NCI-H1105 (cell line): ENCODE measurements around the gene SF3A1.

Experiments
- DNase-seq: peaks from one replicate; lab custom pipeline; 2025; lab: John Stamatoyannopoulos, UW

Gene SF3A1

DNA sequence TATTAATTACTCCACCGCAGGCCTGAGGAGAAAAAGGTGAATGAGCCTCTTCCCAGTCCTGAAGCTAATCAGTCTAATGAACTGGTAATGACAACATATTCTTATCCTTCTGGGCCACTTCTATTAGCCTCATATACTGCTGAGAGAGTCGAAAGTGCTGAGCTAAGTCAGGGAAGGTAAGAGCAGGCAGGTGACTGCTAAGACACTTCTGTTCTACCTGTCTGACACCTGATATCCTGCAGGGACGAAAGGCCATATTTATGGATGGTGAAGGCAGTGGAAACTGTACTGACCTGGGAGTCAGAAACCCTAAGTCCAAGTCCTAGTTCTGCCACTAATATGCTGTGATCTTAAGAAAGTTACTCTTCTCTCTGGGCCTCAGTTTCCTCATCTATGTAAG lies 33.4 kb downstream of the SF3A1 start:
- DNase-seq = no peak

DNA sequence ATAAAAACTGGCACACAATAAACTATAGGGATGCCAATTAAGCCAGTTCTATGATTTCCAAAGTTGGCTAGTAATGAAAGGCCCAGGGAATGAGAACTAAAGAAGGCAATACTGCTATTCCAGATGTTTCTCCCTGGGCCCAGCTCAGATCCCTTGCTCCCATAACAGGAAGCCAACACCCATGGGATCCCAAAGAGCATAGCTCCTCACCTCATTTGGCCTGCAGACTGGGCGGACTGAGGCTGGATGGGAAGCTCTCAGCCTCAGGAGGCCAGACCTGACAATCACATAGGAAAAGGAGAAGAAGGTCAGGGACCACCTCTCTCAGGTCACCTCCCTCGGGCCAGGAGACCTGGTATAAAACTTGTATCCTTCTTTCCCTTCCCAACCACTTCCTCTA lies 35.2 kb downstream of the SF3A1 start:
- DNase-seq = no peak

DNA sequence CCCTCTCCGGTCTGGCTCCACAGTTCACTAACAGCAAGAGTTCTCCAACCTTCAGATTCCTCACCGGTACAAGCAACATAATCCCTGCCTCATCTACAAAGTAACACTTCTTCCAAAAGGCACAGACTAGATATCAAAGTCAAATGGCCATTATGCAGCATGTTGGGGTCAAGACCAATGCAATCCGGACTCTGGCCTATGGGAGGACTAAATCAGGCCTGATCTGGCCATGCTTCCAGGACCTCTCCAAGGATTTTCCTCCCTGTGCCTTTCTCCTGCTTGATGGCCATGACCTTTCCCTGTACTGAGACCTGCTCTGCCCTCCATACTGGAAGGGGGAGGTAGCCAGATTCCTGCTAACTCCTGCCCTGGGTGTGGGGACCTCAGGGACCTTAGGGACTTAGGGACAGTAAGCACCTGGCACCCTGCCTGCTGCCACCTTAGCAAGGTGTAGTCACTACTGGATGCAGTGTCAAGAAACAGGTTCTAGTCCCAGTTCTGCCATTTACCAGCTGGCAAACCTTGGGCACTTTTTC lies 36.6 kb downstream of the SF3A1 start:
- DNase-seq = no peak

DNA sequence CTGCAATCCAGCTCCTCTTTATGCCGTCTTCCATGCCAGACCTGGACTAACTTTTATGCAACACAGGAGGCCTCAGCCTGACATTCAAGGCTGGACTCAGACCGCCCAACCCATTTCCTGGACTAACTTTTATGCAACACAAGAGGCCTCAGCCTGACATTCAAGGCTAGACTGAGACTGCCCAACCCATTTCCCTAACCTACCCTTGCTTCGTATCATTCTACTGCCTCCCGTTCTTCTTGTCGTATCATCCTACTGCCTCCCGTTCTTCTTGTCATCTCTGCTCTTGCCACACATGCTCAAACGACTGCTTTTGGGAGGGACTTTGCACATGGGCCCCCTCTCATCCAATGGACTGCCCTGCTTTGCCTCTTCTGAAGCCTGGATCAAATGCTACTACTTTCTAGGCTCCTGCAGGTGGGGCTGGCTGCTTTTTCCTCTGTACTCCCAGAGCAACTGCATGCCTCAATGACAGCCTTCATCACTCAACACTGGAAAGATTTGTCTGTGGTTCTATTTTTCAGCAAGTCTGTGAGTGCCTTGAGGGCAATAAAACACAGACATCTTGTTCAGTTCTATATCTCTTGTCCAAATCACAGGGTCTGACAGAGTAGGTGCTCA lies 37.8 kb downstream of the SF3A1 start:
- no peak for DNase-seq

DNA sequence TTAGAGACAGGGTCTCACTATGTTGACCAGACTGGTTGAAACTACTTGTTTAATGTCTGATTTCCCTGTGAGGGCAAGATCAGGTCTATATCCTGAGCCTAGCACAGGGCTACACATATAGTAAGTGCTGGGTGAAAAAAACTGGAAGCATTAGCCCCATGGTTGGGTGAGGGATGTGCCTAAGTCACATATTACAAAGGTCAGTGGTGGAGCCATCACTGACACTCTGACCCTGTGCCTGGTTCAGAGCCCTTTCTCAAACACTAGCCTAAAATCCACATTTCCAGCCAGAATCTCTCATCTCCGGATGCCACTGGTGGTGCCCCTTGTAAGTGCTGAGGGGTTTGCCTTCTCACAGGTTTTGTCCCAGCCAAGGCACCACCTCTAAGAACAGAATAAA lies 38.9 kb downstream of the SF3A1 start:
- no peak for DNase-seq

DNA sequence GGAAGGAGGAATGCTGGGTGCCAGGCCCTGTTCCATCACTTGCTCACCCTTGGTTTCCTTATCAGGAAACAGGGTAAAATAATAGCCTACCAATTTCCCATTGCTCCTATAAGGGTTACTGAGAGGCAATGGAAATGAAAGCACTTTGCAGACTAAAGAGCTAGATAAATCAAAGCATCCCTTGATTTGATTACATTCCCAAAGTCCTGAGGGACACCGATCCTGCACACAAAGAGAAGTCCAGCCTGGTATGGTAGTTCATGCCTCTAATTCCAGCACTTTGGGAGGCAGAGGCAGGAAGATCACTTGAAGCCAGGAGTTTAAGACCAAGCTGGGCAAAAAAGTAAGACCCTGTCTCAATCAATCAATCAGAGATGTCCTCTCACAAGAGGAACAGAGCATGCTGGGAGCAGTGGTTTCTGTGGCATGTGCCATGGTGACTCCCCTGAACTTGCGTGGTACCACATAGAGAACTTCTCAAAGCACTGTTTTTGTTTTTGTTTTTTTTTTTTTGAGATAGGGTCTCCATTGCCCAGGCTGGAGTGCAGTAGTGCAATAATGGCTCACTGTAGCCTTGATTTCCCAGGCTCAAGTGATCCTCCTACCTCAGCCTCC lies 40.6 kb downstream of the SF3A1 start:
- no peak for DNase-seq

DNA sequence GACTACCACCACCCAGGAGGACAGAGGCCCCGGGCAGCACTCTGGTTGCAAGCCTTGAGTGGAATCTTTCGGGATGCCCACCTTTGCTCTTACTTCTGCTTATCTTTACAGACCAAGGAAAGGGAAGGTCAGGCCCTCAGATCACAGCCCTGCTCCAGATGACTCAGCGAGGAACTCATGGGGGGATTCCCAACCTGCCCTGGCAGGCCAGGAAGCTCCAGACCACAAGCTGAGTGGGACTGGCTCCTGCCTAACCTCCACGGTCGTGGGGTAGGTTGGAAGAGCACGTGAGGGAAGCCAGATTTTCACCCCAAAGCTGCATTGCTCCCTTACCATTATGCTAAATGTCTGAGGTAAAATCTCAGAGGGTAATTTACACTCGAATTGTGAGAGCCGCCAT lies 41.8 kb downstream of the SF3A1 start:
- no peak for DNase-seq

DNA sequence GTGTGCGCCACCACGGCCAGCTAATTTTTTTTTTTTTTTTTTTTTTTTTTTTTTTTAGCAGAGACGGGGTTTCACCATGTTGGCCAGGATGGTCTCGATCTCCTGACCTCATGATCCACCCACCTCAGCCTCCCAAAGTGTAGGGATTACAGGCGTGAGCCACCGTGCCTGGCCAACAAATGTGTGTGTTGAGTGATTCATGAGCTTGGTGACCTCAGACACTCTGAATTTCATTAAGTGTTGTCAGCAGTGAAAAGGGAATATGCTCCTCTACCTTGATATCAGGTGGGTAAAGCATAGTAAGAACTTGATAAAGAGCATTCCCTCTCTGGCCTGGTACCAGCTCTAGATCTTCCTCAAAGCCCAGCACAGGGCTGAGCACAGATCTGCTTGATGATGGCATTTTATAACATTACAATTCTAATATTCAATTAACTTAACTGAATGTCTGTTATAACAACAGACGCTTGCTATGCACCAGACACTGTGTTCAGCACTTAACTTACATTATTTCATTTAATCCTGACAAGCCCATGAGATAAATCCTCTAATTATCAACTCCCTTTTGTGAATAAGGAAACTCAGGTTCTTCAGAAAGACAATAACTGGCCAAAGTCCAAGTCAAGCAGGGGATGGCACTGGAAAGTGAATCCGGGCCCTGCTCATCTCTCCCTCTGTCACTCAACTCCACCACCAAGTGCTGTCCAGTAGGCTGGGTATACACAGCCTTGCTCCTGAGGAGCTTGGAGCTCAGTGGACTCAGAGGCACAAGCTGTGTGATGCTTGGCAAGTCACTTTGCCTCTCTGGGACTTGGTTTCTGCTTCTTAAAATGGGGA lies 42.9 kb downstream of the SF3A1 start:
- DNase-seq = no peak

DNA sequence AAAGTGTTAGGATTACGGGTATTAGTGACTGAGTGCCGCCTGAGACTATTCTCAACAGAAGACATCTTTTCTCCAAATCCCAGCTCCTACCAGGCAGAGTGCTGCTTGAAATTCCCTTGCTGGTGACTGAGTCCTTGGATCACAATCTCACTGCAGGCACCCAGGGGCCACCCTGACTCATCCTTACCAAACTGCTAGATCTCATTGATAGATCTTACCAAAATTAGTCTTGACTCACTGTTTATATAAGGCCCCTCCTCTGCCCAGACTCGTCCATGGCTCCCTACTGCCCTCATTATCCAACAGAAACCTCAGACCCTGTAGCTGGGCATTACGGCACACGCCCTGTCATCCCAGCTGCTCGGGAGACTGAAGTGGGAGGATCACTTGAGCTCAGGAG lies 44.6 kb downstream of the SF3A1 start:
- no peak for DNase-seq

DNA sequence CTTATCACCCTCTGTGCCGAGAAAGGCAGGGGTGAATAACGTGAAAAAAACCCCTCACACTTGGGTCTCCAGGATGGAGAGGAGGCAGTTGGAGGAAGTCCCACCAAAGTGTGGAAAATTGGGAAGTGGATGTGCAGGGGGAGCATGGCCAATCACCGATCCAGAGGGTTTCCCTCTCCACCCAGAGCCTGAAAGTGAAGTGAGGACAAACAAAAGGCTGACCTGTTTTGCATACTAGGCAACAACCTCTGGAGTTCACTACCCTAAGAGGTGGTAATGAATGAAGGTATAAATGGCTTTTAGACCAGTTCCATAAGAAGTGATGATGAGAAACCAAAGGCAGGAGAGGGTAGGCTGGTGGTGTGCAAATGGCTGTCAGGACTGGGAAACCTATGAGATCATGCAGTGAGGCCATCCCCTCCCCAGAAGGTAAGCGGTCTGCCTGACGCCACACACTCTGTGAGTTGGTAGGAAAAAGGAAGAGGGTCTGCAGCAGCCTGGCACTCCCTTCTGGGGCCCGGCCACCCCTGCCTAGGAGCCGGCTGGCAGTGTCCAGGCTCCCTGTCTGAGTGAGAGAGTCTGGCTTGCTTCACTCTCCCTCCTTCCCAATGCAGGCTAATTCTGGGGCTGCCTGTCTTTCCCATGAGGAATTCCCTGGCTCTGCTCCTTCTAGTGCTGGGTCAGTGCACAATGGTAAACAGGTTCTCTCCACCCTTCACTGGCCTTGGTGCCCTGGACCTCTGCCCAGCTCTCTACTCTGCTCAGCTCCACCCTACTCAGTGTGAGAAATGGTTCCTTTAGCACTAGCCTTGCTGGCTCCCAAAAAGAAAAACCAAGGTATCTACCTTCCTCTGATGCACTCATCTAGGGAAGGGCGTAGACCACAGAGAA lies 45.6 kb downstream of the SF3A1 start:
- DNase-seq = no peak

DNA sequence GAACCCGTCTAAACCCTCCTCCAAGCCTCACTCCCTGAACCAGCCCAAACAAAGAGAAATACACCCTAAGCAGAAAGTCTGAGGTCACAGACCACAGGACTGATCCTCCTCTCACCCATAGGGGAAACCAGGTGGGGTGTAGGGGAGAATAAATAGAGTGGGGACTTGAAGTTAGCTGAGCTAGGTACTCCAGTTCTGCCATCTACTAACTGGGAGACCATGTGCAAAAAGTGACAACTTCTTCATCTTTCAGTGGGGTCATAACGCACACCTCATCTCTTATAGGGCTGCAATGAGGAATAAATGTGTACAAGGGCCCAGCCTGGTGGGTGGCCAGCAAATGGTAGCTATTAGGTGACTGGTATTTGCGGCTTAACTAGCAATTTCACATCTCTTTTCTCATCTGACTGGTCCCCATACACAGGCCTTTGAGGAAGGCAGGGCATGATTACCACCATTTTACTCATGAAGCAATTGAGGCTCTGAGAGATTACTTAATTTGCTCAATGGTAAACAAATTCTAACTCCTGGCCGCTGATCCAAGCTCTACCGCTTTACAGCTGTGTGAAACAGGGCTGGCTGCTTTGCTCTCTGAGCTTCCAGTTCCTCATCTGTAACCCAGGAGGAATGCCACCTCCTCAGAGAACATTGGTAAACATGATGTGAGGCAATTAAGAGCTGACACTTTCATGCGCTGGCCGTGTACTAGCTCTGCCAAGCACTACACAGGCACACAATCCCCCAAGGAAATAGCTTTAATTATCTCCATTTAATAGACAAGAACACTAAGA lies 46.5 kb downstream of the SF3A1 start:
- no peak for DNase-seq

DNA sequence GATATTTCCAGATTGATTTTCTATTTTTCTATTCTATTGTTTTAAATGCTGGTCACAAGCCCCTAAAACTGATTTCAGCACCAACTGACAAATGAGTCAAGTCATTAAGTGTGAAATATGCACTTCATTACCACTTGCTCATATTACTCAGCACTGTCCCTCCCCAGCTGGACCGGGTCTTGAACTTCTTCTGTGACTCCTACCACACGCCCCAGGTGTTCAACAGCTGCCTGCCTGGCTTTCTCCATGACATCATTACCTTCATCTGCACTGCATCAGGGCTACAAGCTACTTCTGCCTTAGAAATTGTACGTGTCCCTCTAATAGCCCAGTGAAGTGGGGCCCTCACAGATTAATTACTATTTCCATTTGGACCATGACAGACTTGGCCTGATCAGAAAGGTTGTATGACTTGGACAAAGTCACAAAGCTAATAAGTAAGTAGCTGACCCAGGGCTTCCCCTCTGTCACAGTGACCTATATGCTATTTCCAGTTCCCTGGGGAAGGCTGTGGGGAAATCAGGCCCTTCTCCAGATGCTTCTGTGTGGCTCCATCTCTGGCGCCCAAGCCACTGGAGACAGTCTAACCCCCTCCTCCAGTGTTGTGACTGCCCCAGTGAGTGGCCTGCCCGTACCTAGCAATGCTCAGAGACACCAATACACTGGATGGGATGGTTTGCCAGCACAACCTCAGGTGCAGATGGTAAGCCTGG lies 48.0 kb downstream of the SF3A1 start:
- DNase-seq = no peak

DNA sequence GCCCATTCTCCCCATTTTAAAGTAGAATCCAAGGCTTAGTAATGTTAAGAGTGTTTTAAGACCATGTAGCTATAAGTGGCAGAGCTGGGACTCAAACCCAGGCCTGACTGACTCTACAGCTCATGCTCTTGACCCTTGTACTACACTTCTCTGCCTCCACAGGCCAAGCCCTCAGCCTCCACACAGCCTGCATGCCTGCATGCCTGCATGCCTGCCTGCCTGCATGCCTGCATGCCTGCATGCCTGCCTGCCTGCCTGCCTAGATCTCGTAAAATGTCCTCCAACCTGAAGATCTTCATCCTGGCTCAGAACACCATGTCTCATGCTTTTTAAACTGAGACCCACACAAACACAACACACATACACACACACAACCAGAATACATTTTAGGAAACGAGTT lies 48.6 kb downstream of the SF3A1 start:
- DNase-seq = no peak

DNA sequence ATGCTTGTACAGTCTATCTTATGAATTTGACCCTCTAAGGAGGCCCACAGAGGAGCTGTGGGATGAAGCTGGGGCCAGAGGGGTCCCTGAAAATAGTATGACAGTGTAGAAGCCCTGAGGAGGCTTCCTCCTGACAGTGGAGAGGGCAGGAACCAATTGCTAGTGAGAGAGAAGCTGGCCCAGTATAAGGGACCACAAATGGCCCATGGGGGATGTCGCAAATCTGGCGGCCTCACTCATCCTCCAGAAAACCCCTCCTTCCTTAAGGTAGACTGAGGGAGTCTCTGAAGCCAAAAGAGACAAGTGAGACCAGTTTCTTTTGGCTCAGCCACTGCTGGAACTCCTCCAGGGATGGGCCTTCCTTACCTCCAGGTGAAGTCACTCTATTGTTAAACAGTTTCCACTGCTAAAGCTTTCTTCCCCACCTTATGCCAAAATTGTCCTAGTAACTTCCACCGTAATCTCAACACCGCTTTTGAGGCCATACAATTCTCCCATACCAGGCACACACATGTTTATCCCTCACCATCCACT lies 49.6 kb downstream of the SF3A1 start:
- no peak for DNase-seq

DNA sequence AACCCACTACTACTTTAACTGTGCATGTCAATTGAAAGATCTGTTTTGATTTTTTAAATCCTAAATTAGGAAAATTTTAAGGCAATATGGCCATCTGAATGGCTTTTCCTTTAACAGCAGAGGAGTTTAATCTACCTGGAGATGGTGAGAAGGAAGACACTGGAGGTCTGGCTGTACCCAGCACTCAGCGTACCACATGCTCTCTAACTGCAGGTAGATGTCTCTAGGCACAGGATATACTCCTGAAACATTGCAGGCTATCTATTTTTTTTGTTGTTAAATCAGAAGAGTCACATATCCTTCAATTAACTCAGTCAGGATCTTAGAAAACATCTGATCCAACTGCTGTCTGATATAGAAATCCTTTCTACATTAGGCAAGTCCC lies 50.1 kb downstream of the SF3A1 start:
- DNase-seq = no peak

DNA sequence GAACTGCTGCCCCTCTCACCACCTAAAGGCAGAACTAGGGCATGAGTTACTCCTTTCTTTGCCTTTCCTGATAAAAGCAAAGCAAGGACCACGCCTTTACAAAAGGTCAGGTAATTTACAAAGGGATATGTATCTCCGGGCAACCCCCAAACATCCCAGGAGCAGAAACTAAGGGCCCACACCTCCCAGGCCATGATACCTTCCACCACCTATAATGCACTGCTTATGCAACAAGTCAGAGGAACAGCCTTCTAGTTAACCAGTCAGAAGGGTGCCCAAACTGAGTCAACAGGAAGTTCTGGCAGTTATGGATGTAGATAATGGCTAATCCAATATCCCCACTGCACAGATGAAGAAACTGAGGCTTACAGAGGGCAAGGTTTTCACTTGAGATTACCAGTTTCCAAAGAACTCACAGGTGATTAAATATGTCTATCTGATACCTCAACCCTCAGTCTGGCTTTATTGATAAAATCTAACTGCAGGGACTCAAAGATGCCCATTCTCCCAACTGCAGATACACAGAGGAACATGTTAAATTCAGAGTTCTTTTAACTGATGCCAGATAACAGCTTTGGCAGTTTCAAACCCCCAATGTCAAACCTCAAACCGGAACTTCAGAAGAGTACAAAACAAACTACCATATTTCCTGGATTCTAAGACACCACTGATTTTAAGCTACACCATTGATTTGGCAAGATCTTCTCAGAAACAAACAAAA lies 50.6 kb downstream of the SF3A1 start:
- no peak for DNase-seq

DNA sequence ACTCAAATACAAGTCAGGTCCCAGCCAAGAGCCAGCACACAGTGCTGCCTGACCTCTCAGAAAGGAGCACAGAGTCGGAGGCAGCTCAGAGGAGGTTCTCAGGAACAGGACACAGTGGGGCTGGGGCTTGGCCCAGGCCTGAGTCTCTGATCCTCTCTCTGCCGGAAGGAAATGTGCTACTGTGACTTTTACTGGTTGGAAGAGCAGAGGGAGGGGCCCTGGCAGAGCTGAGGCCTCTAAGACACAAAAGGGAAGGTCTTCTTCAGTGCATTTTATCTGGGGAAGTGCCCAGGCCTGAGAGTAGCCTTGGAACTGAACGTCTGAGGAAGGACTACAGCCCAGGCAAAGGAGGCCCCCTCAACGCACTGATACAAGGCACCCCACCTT lies 51.2 kb downstream of the SF3A1 start:
- no peak for DNase-seq

DNA sequence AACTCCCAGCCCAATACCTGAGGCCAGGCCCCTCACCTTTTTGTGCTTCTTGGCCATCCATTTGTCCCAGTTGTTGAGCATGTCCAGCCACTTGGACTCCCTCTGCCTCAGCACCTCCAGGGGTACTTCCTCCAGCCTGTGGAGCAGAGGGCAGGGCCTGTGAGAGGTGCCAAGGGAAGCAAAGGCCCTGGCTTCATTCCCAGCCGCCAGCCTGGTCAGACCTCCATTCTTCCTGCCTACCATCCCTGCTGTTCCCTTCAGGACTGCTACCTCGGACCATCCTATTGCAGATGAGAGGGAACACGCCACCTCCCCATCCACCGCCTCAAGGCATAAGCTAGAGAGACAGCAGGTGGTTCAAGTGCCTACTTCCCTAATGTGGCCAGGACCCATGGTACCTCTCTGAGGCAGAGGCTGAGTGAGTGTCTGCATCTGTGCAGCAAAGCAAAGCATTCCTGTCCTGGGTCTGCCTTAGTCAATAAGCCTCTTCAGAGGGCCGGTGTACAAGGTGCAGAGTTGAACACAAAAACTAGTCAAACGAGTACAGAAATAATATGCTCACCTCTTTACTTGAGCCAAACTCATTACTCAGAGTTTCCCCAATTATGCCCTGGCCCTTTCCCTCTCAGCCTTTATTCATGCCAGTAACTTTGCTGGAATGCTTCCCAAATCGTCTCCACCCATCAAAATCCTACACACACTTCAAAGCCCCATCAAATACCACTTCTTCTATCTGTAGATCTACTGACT lies 52.0 kb downstream of the SF3A1 start:
- DNase-seq = no peak

DNA sequence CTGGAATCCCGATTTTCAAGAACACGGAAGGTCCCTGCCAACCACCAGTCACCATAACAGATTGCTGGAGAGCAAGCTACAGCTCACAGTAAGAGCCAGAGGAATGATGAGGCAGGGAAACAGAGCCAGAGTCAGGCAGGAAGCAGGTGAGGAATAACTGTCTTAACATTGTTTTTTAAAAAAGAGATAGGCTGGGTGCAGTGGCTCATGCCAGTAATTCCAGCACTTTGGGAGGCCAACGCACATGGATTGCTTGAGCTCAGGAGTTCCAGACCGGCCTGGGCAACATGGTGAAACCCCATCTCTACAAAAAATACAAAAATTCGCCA lies 53.9 kb downstream of the SF3A1 start:
- no peak for DNase-seq
